Muscle of leg (tissue), 11 donors: ENCODE data around the gene FBXO5. TPM values are rescaled to one million over a fixed set of nuclear protein-coding genes. Genes with fewer than 3 reads are reported as not detected.
"Not testable (repeated sequence)": the region's sequence is repeated elsewhere in the genome, so short reads cannot be mapped to it uniquely, and the experiment has no call there.

ENCODE experiments used
- DNase-seq: peaks from one replicate; pipeline ENCODE4 v3.0.0; 2013
- H3K27ac ChIP-seq: one replicate; pipeline ENCODE4 v1.5.1; 2013; ENCODE audit warnings: mild to moderate bottlenecking, low read length, control low read depth
- H3K27me3 ChIP-seq: one replicate; pipeline ENCODE4 v1.6.1; 2013; ENCODE audit warnings: low read length; ENCODE audit not compliant: control insufficient read depth, insufficient read depth
- H3K36me3 ChIP-seq: one replicate; pipeline ENCODE4 v1.6.1; 2013; ENCODE audit warnings: low read length; ENCODE audit not compliant: control insufficient read depth, insufficient read depth
- H3K4me1 ChIP-seq: one replicate; pipeline ENCODE4 v1.6.1; 2013; ENCODE audit warnings: low read length; ENCODE audit not compliant: control insufficient read depth, insufficient read depth
- H3K4me3 ChIP-seq: one replicate; pipeline ENCODE4 v1.5.1; 2013; ENCODE audit warnings: low read length, control low read depth
- H3K9me3 ChIP-seq: replicated peaks from 2 replicates; pipeline ENCODE4 v1.6.1; 2013; ENCODE audit warnings: low read depth, low read length; ENCODE audit not compliant: control insufficient read depth
- WGBS: methylation state at CpG from one replicate; pipeline ENCODE4 v1.1.5; 2013; ENCODE audit warnings: missing lambda C conversion rate; ENCODE audit not compliant: insufficient coverage; 5-methylcytosine and 5-hydroxymethylcytosine counted together
- polyA plus RNA-seq, 8 donors: library from polyadenylated mRNA; unstranded; fragments of 120-200 nt; gene quantifications; one replicate each; pipeline versions ENCODE4 v1.2.1 to v1.2.3, GENCODE V29; 2013; ENCODE audit warnings: inconsistent platforms in 1 of 8, low replicate concordance in 1 of 8; ENCODE audit not compliant: insufficient read length in 8 of 8, insufficient read depth in 1 of 8
- total RNA-seq: library from RNA; stranded (reverse); fragments of 120-200 nt; gene quantifications from one replicate; pipeline ENCODE4 v1.2.4, GENCODE V29; 2013

The FBXO5 gene
- total and polyA plus RNA-seq, 9 donors = 12.4 to 20.7 (median 17.9) TPM

DNA sequence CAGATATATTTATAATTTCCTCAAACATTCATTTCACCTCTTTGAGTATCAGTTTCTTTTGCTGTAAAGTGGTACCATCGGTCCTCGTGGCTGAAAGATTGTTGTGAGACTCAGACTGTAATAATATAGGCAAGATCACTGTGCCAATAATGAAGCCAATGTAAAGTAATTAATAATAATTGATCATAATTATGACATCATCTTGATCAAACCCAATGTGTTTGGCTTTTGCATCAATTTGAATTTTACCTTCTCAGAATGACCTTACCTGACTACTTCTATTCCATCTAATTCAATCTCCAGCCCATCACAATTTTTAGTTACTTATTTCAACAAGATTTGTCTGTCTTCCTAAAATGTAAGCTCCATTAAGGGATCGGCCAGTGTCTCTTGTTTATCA, 35.5 kb upstream of the FBXO5 start:
- Histone ChIP-seq H3K36me3 (no peaks in the 10 kb centered on the region), H3K27ac (no peak overlapping the region), H3K9me3 (no peaks in the 10 kb centered on the region), H3K4me1 (no peaks in the 10 kb centered on the region), H3K27me3 (no peaks in the 10 kb centered on the region), H3K4me3 (no peak overlapping the region)
- no CpG with 5 or more reads among the region's 3 CpGs for WGBS
- no peak for DNase-seq

DNA sequence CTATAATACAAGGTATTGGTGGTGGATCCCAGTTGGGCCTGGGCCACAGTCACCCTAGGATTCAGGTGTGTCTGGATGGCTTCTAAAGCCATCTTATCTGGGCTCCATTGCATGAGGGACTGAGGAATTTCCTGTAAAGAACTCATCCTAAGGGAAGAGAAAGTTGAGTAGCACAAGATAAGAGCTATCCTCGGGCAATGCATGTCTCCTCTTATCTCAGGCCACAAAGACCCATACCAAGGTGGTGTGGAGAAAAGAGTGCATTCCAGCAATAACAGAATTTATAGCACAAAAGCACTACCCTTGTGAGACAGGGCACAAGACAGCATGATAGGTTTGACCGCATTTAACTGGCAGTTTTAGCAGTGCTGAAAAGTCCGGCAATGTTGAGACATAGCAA, 34.0 kb upstream of the FBXO5 start:
- 100% methylated on average over 2 of the region's 3 CpGs for WGBS
- no peaks in the 10 kb centered on the region for H3K4me1 ChIP-seq
- no peak overlapping the region for H3K4me3 ChIP-seq
- H3K27me3 ChIP-seq = no peaks in the 10 kb centered on the region
- no peak overlapping the region for H3K27ac ChIP-seq
- H3K36me3 ChIP-seq = no peaks in the 10 kb centered on the region
- H3K9me3 ChIP-seq = no peaks in the 10 kb centered on the region
- no peak for DNase-seq

DNA sequence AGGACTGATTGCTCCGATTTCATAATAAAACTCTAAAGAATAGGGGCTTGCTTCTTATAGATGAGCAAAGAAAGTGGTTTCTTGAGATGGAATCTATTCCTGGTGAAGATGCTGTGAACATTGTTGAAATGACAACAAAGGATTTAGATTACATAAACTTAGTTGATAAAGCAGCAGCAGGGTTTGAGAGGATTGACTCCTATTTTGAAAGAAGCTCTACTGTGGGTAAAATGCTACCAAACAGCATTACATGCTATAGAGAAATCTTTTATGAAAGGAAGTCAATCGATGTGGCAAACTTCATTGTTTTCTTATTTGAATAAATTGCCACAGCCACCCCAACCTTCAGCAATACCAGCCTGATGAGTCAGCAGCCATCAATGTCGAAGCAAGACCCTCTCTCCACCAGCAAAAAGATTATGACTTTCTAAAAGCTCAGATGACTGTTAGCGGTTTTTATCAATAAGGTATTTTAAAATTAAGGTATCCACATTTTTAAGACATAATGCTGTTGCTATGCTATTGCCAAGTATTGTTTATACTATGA, 32.3 kb upstream of the FBXO5 start:
- Histone ChIP-seq H3K36me3 (no peaks in the 10 kb centered on the region), H3K9me3 (no peaks in the 10 kb centered on the region), H3K27ac (no peak overlapping the region), H3K27me3 (no peaks in the 10 kb centered on the region), H3K4me1 (no peaks in the 10 kb centered on the region), H3K4me3 (no peak overlapping the region)
- no peak for DNase-seq
- WGBS = 100% methylated on average over 1 of the region's 4 CpGs

DNA sequence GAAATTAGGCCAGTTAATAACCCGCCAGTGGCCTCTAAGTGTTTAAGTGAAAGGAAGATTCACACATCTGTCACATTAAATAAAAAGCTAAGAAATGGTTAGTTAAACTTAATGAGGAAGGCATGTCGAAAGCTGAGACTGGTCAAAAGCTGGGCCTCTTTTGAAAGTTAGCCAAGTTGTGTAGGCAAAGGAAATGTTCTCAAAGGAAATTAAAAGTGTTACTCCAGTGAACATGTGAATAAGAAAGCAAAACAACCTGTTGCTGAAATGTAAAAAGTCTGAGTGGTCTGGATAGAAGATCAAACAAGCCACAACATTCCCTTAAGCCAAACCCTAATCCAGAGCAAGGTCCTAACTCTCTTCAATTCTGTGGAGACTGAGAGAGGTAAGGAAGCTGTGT, 30.6 kb upstream of the FBXO5 start:
- DNase-seq = no peak
- H3K27me3 ChIP-seq = no peaks in the 10 kb centered on the region
- no peaks in the 10 kb centered on the region for H3K36me3 ChIP-seq
- H3K27ac ChIP-seq = no peak overlapping the region
- no peaks in the 10 kb centered on the region for H3K9me3 ChIP-seq
- H3K4me1 ChIP-seq = no peaks in the 10 kb centered on the region
- 50% methylated on average over 1 of the region's 2 CpGs for WGBS
- H3K4me3 ChIP-seq = no peak overlapping the region

DNA sequence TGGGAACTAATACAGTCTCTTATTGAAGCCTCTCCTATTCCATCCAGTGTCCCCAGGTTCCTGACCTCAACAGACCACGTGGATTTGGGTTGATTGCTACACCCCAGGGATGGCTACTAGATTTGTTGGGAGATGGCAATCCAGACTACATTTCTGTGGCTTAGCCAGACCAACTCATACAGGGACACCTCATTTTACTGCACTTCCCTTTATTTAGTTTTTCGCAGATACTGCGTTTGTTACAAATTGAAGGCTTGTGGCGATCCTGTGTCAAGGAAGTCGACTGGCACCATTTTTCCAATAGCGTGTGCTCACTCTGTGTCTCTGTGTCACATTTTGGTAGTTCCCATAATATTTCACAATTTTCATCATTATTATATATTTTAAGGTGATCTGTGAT, 30.0 kb upstream of the FBXO5 start:
- Histone ChIP-seq H3K9me3 (no peaks in the 10 kb centered on the region), H3K36me3 (no peaks in the 10 kb centered on the region), H3K27ac (no peak overlapping the region), H3K4me3 (no peak overlapping the region), H3K4me1 (no peaks in the 10 kb centered on the region), H3K27me3 (no peaks in the 10 kb centered on the region)
- no peak for DNase-seq
- WGBS = no CpG with 5 or more reads among the region's 6 CpGs

DNA sequence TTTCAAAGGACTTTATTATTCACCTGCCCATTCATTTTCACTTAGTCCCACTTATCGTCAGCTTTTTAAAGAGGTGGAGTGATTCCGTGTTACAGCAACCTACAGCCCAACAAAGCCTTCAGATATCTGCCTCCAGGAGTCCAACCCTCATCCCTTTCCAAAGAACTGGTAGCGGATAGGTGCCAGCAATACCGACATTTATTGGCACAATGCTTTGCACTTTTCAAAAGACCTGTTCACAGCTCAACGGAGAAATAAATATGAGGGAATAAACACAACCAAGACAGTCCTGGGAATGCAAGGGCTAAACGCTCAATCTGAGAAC, 20.5 kb upstream of the FBXO5 start:
- Histone ChIP-seq H3K27me3 (no peaks in the 10 kb centered on the region), H3K4me3 (peak overlapping the region; percentile 63), H3K4me1 (peaks cover 9% of the 10 kb centered on the region), H3K9me3 (no peaks in the 10 kb centered on the region), H3K36me3 (no peaks in the 10 kb centered on the region), H3K27ac (peak overlapping the region; percentile 87)
- WGBS = no CpG with 5 or more reads among the region's 6 CpGs
- no peak for DNase-seq

DNA sequence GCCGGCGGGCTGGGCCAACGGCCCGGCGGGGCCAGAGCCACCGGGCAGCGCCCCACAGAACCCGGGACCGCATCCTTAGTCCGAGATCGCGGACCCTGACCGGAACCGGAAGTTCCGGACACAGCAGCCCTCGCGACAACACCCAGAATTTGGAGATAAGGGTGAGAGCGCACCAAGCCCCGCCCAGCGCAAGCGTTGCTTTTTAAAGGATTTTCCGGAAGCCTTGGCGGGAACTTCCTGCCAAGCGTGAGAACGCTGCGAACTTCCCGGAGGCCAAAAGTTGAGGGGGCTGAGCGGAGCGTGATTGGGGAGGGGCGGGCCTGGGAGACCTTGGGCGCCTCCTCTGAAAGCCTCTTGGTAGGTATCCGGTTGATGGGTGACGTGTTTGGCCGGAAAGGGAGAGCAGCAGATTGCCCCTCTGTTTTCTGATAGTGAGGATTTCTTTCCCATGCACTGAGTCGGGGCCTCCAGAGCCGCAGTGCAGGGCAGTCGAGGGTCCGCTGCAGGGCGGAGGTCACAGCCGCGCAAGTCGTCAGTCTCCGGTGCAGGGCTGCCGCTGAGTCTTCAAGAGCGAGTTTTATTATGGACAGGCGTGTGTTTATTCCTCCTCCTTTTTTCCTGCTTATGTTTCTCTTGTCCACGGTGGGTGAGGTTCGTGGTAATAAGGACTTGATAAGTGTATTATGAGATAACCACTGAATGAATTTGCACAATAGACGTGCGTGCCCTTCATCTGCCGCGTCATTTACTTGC, 19.9 kb upstream of the FBXO5 start, which contains the start of gene MTRF1L:
Gene MTRF1L (minus strand): TSS at position 97 of the 753 bp plus-strand sequence. CDS start 24 bp downstream, at position 73.
- peak; percentile 99 for DNase-seq
- Histone ChIP-seq H3K4me1 (peaks cover 9% of the 10 kb centered on the region), H3K36me3 (no peaks in the 10 kb centered on the region), H3K27ac (peak within 1 kb of the TSS; percentile 87), H3K9me3 (no peaks in the 10 kb centered on the region), H3K4me3 (peak within 1 kb of the TSS; percentile 63), H3K27me3 (no peaks in the 10 kb centered on the region)
- WGBS = under 1% methylated on average over 28 of the region's 52 CpGs

DNA sequence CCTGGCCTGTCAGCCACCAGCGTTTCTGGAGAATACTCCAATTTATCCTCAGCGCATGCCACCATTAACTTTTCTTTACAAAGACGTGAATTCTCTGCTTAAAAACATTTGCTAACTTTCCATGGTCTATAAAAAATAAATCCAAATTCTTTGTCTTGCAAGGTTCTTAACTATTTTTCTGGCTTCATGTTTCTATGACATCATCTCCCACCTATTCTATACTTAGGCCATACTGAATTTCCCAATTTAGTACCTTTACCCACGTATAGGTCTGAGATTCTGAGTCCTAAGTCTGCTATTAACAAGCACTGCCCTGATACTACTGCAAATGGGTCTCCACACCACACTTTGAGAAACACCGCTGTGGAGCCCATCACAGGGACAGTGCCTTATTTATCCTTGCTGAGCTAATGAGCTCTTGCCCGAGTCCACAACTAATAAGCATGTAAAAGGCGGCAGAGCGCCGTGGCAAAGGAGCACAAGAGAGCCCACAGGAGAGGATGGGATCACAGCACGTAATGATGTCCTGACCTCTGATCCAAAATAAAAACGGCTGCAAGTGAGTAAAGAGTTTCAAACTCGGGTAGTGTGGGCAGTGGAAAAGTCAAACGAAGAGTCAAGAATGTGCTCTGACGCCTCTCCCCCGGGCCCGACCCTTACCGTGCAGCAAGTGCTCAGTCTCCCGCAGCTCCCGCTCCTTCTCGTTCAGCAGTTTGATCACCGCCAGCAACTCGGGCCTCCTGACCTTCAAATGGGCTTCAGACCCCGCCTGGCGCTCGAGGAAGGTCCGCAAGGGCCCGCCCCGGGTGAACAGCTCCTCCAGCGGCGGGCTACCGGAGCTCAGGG, 19.1 kb upstream of the FBXO5 start:
- Histone ChIP-seq H3K9me3 (no peaks in the 10 kb centered on the region), H3K27ac (peak overlapping the region; percentile 77), H3K4me1 (peaks cover 9% of the 10 kb centered on the region), H3K27me3 (no peaks in the 10 kb centered on the region), H3K36me3 (peaks cover 7% of the 10 kb centered on the region), H3K4me3 (peak overlapping the region; percentile 63)
- DNase-seq = peak; percentile 26
- WGBS = 5% methylated on average over 18 of the region's 31 CpGs

DNA sequence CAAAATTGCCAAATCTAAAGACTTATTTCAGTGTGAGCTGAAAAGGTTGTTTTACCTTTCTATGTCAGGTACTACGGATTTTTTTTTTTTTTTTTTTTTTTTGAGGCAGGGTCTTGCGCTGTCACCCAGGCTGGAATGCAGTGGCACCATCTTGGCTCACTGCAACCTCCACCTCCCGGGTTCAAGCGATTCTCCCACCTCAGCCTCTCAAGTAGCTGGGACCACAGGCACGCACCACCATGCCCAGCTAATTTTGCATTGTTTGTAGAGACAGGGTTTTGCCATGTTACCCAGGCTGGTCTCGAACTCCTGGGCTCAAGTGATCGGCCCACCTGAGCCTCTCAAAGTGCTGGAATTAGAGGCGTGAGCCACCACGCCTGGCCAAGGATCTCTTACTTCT, 17.9 kb upstream of the FBXO5 start:
- H3K4me3 ChIP-seq = not testable (repeated sequence)
- WGBS = 91% methylated on average over 5 of the region's 9 CpGs

DNA sequence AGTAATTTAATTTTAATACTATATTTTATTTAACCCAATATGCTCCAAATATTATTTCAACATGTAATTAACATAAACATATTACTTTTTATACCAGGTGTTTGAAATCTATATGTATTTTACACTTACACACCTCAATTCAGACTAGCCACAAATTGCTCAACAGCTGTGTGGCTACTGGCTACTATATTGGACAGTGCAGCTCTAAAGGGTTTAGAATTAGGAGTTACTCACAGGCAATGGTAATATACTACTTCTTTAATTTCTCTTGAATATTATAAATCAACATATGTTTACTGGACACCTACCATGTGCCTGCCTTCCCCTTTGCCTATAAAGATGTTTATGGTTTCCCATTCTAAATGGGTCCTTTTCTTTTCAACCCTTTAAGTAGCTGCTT, 17.4 kb upstream of the FBXO5 start:
- H3K9me3 ChIP-seq = no peaks in the 10 kb centered on the region
- no peak for DNase-seq
- peaks cover 9% of the 10 kb centered on the region for H3K4me1 ChIP-seq
- no peak overlapping the region for H3K27ac ChIP-seq
- H3K27me3 ChIP-seq = no peaks in the 10 kb centered on the region
- H3K36me3 ChIP-seq = peaks cover 8% of the 10 kb centered on the region
- H3K4me3 ChIP-seq = no peak overlapping the region

More for the DNA sequence above, 17.9 kb upstream of the FBXO5 start:
- DNase-seq, H3K27me3 ChIP-seq, H3K4me1 ChIP-seq, H3K36me3 ChIP-seq, H3K9me3 ChIP-seq, H3K27ac ChIP-seq: not testable (repeated sequence)
